Astrocyte of the spinal cord (primary cell): ENCODE results near the gene FBXO17.

ENCODE experiments used
- DNase-seq: peaks from one replicate; pipeline ENCODE4 v3.0.0; 2011; ENCODE audit warnings: low read depth, low spot score
- H3K4me3 ChIP-seq: 2 replicates; pipeline ENCODE4 v1.5.1; 2011; ENCODE audit warnings: low read depth, mild to moderate bottlenecking, low read length, moderate library complexity
- CTCF ChIP-seq: IDR thresholded peaks from 2 replicates; pipeline ENCODE4 v1.5.1; 2012; ENCODE audit warnings: low read depth, mild to moderate bottlenecking, low read length, inconsistent platforms
- in situ Hi-C: cut with HindIII; loops from 2 replicates; pipeline ENCODE4 v1.10.0; 2017; ENCODE audit warnings: low sequenced_read_pairs

FBXO17 gene

GRCh38 chr19:38921420-38922274 is 53.9 kb downstream of the FBXO17 start:
- in situ Hi-C loops, result no loop called here
- no peak for DNase-seq
- no peak for TF ChIP-seq CTCF
- H3K4me3 ChIP-seq, result no peak overlapping the region

DNA sequence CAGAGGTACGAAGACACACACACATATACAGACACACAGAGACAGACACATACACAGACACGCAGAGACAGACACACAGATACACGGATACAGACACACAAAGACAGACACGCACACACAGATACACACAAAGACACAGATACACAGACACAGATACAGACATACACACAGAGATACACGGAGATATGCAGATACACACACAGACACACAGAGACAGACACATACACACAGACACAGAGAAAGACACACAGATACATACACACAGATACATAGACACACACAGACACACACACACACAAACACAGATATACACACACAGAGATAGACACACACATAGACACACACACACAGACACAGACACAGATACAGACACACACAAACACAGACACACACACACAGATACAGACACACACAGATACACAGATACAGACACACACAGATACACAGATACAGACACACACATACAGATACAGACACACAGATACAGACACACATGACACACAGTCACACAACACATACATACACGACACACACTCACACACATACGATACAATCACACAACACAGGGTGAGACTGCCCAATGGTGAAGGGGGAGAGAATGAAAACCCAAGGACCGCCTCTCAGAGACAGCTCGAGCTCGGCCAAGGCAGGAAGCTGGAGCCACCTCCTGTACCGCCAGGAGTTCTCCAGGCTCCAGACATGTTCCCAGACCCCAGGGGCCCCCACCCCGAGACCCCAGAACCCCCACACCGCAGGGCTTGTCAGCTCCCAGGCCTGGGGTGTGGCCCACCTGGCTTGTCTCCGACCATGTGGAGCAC is 54.7 kb downstream of the FBXO17 start:
- TF ChIP-seq CTCF, result no peak

DNA sequence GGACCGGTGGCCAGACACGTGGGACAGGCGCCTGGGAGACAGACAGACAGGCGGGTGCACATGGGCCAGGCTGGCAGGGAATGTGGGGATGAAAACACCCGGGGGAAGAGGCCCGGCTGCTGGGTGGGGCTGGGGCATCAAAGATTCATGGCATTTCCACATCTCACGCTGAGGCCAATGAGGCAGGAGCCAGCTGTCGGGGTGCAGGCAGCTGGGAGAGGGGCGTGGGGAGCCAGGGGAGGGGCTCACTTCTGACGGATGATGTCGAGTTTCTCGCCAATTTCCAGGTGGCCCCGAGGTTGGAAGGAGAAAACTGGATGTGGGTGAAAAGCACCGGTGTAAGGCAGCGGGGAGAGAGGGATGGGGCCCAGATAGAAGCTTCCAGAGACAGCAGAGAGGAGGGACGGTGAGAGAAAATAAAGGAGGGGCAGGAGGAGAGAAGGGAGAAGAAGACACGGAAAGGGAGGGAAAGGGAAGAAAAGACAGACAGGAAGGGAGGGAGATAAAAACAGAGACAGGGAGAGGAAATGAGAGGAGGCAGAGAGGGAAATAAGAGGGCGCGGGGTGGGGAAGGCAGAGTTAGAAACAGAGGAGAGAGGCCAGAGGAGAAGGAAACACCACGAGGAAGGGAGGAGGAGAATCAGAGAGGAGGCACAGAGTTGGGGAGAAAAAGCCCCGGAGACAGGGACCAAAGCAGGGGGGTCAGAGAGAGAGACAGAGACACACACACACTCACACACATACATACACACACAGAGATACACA is 55.5 kb downstream of the FBXO17 start:
- DNase-seq, result no peak
- in situ Hi-C loops, result no loop called here
- H3K4me3 ChIP-seq, result no peak overlapping the region
- no peak for TF ChIP-seq CTCF

More for the DNA sequence above, 54.7 kb downstream of the FBXO17 start:
- DNase-seq, result no peak
- no peak overlapping the region for H3K4me3 ChIP-seq
- in situ Hi-C loops, result no loop called here

GRCh38 chr19:38918526-38918925 is 57.0 kb downstream of the FBXO17 start:
- no peak for TF ChIP-seq CTCF
- DNase-seq, result no peak
- H3K4me3 ChIP-seq, result no peak overlapping the region
- in situ Hi-C loops, result no loop called here

- peak; percentile 16 for TF ChIP-seq CTCF
- DNase-seq, result no peak
- no peak overlapping the region for H3K4me3 ChIP-seq
- in situ Hi-C loops, result no loop called here
Measured at GRCh38 chr19:38917921-38918491, 57.5 kb downstream of the FBXO17 start.

DNA sequence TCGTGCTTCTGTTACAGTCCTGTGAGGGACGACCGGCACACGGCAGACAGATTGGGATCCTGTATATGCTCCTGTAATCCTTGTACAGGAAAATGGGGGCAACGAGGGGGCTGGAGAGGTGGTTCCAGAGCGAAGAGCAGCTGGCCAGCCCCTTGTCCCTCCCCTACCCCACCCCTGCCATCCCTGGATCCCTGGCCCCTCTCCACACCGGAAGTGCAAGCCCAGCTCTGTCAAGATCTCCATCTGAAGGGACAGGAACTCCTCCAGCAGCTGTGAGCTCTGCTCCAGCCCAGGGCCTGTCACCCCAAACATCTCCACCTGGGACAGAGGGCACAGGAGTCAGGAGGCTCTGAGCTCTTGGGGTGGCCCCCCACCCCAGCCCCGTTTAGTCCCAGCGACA is 58.0 kb downstream of the FBXO17 start:
- TF ChIP-seq CTCF, result no peak
- no peak overlapping the region for H3K4me3 ChIP-seq
- in situ Hi-C loops, result no loop called here

More for the DNA sequence above, 58.0 kb downstream of the FBXO17 start:
- no peak for DNase-seq
